Spleen (tissue), 11 donors: ENCODE data around the gene DGKB. TPM values are rescaled to one million over a fixed set of nuclear protein-coding genes. Genes with fewer than 3 reads are reported as not detected.

ENCODE experiments used
- DNase-seq: peaks from one replicate; pipeline ENCODE4 v3.0.0-alpha.2; 2020
- H3K27ac ChIP-seq, 8 donors: fragments of 200-600 bp; sonication (generic) in 7 of 8; 1 replicate in 4 of 8; 2 replicates in 4 of 8; pipeline versions ENCODE4 v1.5.0 to v1.8.0; 2016 to 2021; ENCODE audit warnings: inconsistent platforms in 4 of 8, mild to moderate bottlenecking in 4 of 8, moderate library complexity in 1 of 8
- H3K27me3 ChIP-seq, 7 donors: fragments of 200-600 bp; sonication (generic) in 6 of 7; replicated peaks in 1 of 7; 1 replicate in 4 of 7; 2 replicates in 3 of 7; pipeline versions ENCODE4 v1.5.0 to v1.8.0; 2016 to 2021; ENCODE audit warnings: inconsistent platforms in 3 of 7, mild to moderate bottlenecking in 1 of 7
- H3K36me3 ChIP-seq, 6 donors: fragments of 200-600 bp; sonication (generic) in 5 of 6; 1 replicate in 4 of 6; 2 replicates in 2 of 6; pipeline versions ENCODE4 v1.5.0 to v1.8.0; 2016 to 2021; ENCODE audit warnings: inconsistent platforms in 2 of 6
- H3K4me1 ChIP-seq, 6 donors: fragments of 200-600 bp; sonication (generic) in 5 of 6; 1 replicate in 3 of 6; 2 replicates in 3 of 6; pipeline versions ENCODE4 v1.5.0 to v1.8.0; 2016 to 2021; ENCODE audit warnings: inconsistent platforms in 3 of 6
- H3K4me3 ChIP-seq, 8 donors: fragments of 200-600 bp; sonication (generic) in 7 of 8; 1 replicate in 4 of 8; 2 replicates in 4 of 8; pipeline versions ENCODE4 v1.5.0 to v1.8.0; 2016 to 2021; ENCODE audit warnings: inconsistent platforms in 4 of 8, mild to moderate bottlenecking in 4 of 8, moderate library complexity in 2 of 8
- H3K9me3 ChIP-seq, 8 donors: fragments of 200-600 bp; sonication (generic) in 7 of 8; 1 replicate in 4 of 8; 2 replicates in 4 of 8; pipeline versions ENCODE4 v1.5.0 to v1.8.0; 2016 to 2021; ENCODE audit warnings: inconsistent platforms in 4 of 8
- POLR2A ChIP-seq, 3 donors: fragments of 450-650 bp; IDR thresholded peaks; one replicate each; pipeline ENCODE4 v1.5.1; 2017; ENCODE audit warnings: antibody characterized with exemption in 3 of 3, mild to moderate bottlenecking in 1 of 3
- POLR2AphosphoS5 ChIP-seq, 3 donors: sonication (generic); formaldehyde crosslinking; IDR thresholded peaks; one replicate each; pipeline ENCODE4 v1.5.1; 2017; ENCODE audit warnings: antibody characterized with exemption in 3 of 3
- WGBS, 5 donors: extraction: QIAGEN DNeasy Blood & Tissue Kit in 3 of 5; methylation state at CpG; one replicate each; pipeline versions ENCODE4 v1.1.5 to v1.1.7; 2013 to 2018; 5-methylcytosine and 5-hydroxymethylcytosine counted together
- intact Hi-C: fragments of 100-400 bp; cut with DNase I; formaldehyde crosslinking; loops from one replicate; pipeline ENCODE4 v1.15.0; 2023; ENCODE audit warnings: low total_unique reads
- polyA plus RNA-seq, 3 donors: library from polyadenylated mRNA; stranded (reverse); fragments of 200-250 nt; gene quantifications; one replicate each; pipeline ENCODE4 v1.2.1, GENCODE V29; 2013
- total RNA-seq, 7 donors: library from RNA; depleted of rRNA in 3 of 7; stranded (reverse); fragments of >200 nt in 3 of 7; fragmentation: NEBNext Ultra II Directional in 4 of 7; extraction: Animal tissue kit (Norgen Biotek cat#: 25700) in 4 of 7; gene quantifications; one replicate each; pipeline versions ENCODE4 v1.1.0 to v1.2.1, GENCODE V29; 2016 to 2021
- TF ChIP-seq, protein P1 (sequence below), 11 experiments: fragments of 200-600 bp in 7 of 11; fragments of 450-650 bp in 4 of 11; sonication (generic) in 4 of 11; IDR thresholded peaks in 8 of 11; conservative IDR thresholded peaks in 3 of 11; 1 replicate in 7 of 11; 2 replicates in 4 of 11; pipeline versions ENCODE4 v1.4.0 to v1.8.0; 2016 to 2021; ENCODE audit warnings: antibody characterized with exemption in 11 of 11, inconsistent platforms in 4 of 11, mild to moderate bottlenecking in 1 of 11
- donor health status: healthy with polysubstance abuse.
- donor health status: DM: no; HTN: no; CAD: no; lungs with moderate emphysema.
- donor health status: DM: no; HTN: no; CAD: no.
- donor health status: Bipolar disorder and iron deficiency.
- donor health status: healthy.
- donor health status: DM: no; HTN: no; CAD: no.
- donor health status: DM: yes; HTN: yes; CAD: no.

Gene DGKB
- total and polyA plus RNA-seq, 10 donors = 0.02 to 0.26 (median 0.03) TPM; not detected in 6

DNA sequence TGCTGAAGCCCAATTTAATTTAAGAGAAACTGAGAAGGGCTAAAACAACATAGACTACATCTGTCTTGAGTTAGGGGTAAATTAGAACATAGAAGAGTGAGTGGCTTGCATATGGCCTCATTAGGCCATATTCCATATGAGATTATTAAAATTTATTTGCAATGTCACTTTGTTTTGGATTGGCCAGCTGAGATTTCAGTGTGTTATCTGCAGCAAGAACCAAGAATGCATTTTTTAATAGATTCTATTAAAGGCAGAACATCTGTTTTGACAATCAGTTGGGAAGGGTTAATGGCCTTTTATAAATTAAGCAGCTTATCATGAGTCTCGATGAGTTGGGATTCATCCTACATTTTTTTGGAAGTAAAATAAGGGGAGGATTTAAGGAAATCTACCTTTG lies 236.2 kb downstream of the DGKB start:
- WGBS, 5 donors = 68 to 80% (median 72%) methylated on average over 1 of the region's 1 CpG

GRCh38 chr7:14639801-14640200 lies 262.8 kb downstream of the DGKB start:
- no peaks in the 10 kb centered on the region for H3K36me3 ChIP-seq
- intact Hi-C loops = no loop called here
- WGBS, 5 donors = 42 to 65% (median 57%) methylated on average over 1 of the region's 1 CpG
- H3K4me3 ChIP-seq = no peak overlapping the region
- H3K27ac ChIP-seq = no peak overlapping the region
- TF ChIP-seq, protein P1, sequence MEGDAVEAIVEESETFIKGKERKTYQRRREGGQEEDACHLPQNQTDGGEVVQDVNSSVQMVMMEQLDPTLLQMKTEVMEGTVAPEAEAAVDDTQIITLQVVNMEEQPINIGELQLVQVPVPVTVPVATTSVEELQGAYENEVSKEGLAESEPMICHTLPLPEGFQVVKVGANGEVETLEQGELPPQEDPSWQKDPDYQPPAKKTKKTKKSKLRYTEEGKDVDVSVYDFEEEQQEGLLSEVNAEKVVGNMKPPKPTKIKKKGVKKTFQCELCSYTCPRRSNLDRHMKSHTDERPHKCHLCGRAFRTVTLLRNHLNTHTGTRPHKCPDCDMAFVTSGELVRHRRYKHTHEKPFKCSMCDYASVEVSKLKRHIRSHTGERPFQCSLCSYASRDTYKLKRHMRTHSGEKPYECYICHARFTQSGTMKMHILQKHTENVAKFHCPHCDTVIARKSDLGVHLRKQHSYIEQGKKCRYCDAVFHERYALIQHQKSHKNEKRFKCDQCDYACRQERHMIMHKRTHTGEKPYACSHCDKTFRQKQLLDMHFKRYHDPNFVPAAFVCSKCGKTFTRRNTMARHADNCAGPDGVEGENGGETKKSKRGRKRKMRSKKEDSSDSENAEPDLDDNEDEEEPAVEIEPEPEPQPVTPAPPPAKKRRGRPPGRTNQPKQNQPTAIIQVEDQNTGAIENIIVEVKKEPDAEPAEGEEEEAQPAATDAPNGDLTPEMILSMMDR (IDR thresholded peaks at IDR 0.05 in 8 of 11, conservative IDR thresholded peaks at IDR 0.05 in 3 of 11) = no peak
- TF ChIP-seq POLR2A (IDR thresholded peaks at IDR 0.05) = no peak
- TF ChIP-seq POLR2AphosphoS5 (IDR thresholded peaks at IDR 0.05) = no peak
- H3K27me3 ChIP-seq = no peaks in the 10 kb centered on the region
- peaks cover 6 to 21% (median 18%) of the 10 kb centered on the region in 8 donors for H3K9me3 ChIP-seq
- H3K4me1 ChIP-seq = no peaks in the 10 kb centered on the region
- no peak for DNase-seq

More for the DNA sequence above, 236.2 kb downstream of the DGKB start:
- intact Hi-C loops = no loop called here
- H3K4me3 ChIP-seq = no peak overlapping the region
- TF ChIP-seq POLR2A (IDR thresholded peaks at IDR 0.05) (no peak), POLR2AphosphoS5 (IDR thresholded peaks at IDR 0.05) (no peak)
- TF ChIP-seq, protein P1 (IDR thresholded peaks at IDR 0.05 in 8 of 11, conservative IDR thresholded peaks at IDR 0.05 in 3 of 11) = no peak
- DNase-seq = no peak
- H3K9me3 ChIP-seq = no peaks in the 10 kb centered on the region
- no peak overlapping the region for H3K27ac ChIP-seq
- no peaks in the 10 kb centered on the region for H3K4me1 ChIP-seq
- H3K27me3 ChIP-seq = no peaks in the 10 kb centered on the region
- no peaks in the 10 kb centered on the region for H3K36me3 ChIP-seq

- intact Hi-C loops = no loop called here
- H3K27me3 ChIP-seq = no peaks in the 10 kb centered on the region
- TF ChIP-seq POLR2AphosphoS5 (IDR thresholded peaks at IDR 0.05) = no peak
- TF ChIP-seq, protein P1 (IDR thresholded peaks at IDR 0.05 in 8 of 11, conservative IDR thresholded peaks at IDR 0.05 in 3 of 11) = no peak
- no peak for TF ChIP-seq POLR2A (IDR thresholded peaks at IDR 0.05)
- DNase-seq = no peak
- no peak overlapping the region for H3K4me3 ChIP-seq
- H3K27ac ChIP-seq = no peak overlapping the region
- H3K9me3 ChIP-seq = peaks cover 3 to 16% (median 14%) of the 10 kb centered on the region in 8 donors
- 65 to 84% (median 81%) methylated on average over 2 of the region's 2 CpGs for WGBS, 5 donors
- H3K4me1 ChIP-seq = no peaks in the 10 kb centered on the region
- no peaks in the 10 kb centered on the region for H3K36me3 ChIP-seq
Measured at GRCh38 chr7:14639329-14639728, 263.2 kb downstream of the DGKB start.

DNA sequence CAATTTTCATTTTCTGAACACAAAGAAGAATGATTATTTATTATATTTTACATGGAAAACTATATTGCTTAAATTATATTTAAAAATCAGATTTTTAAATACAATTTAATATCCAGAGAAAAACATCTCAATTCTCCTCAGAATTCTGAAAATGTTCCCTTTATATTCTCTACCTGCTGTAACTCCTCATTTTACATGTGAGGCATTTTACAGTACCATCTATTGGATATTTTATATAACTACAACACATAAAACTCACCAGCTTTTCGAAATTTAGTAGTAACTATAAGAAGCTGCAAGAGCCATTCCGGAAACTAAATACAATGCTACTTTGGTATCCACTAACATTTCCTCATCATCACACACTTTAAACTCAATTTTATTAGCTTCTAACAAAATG lies 264.6 kb downstream of the DGKB start:
- Histone ChIP-seq H3K27me3 (no peaks in the 10 kb centered on the region), H3K4me1 (no peaks in the 10 kb centered on the region), H3K36me3 (no peaks in the 10 kb centered on the region), H3K9me3 (peaks cover 0 to 2% (median under 1%) of the 10 kb centered on the region in 8 donors), H3K4me3 (no peak overlapping the region), H3K27ac (no peak overlapping the region)
- no peak for DNase-seq
- TF ChIP-seq, protein P1 (IDR thresholded peaks at IDR 0.05 in 8 of 11, conservative IDR thresholded peaks at IDR 0.05 in 3 of 11) = no peak
- no peak for TF ChIP-seq POLR2AphosphoS5 (IDR thresholded peaks at IDR 0.05)
- no peak for TF ChIP-seq POLR2A (IDR thresholded peaks at IDR 0.05)
- intact Hi-C loops = no loop called here
- 68 to 80% (median 71%) methylated on average over 2 of the region's 2 CpGs for WGBS, 5 donors
